Cardiac muscle cell (in vitro differentiated cells and primary cell): ENCODE results near the gene SLIT1. TPM values are rescaled to one million over a fixed set of nuclear protein-coding genes. Genes with fewer than 3 reads are reported as not detected.

Source experiments
- DNase-seq, 2 donors: peaks; one replicate each; pipeline versions ENCODE4 v3.0.0 to v3.0.0-alpha.2; 2010 to 2017; ENCODE audit warnings: low read depth in 1 of 2, low spot score in 1 of 2
- H3K27ac ChIP-seq: fragments of 200-600 bp; sonication (generic); 2 replicates; pipeline ENCODE4 v1.5.1; 2016
- H3K27me3 ChIP-seq: fragments of 200-600 bp; sonication (generic); 2 replicates; pipeline ENCODE4 v1.6.0; 2016; ENCODE audit warnings: control low read depth
- H3K36me3 ChIP-seq: fragments of 200-600 bp; sonication (generic); 2 replicates; pipeline ENCODE4 v1.5.1; 2016; ENCODE audit warnings: control low read depth
- H3K4me1 ChIP-seq: fragments of 200-600 bp; sonication (generic); 2 replicates; pipeline ENCODE4 v1.8.1; 2017; ENCODE audit warnings: low read depth, mild to moderate bottlenecking, mixed run types
- H3K4me3 ChIP-seq: fragments of 200-600 bp; sonication (generic); 2 replicates; pipeline ENCODE4 v1.5.1; 2016; ENCODE audit warnings: mild to moderate bottlenecking
- H3K9me3 ChIP-seq: fragments of 200-600 bp; sonication (generic); 2 replicates; pipeline ENCODE4 v1.5.1; 2017; ENCODE audit warnings: low read depth, mild to moderate bottlenecking, control low read depth
- polyA plus RNA-seq: library from polyadenylated mRNA; unstranded; fragments of >200 nt; fragmentation: Nextera tagmentation; extraction: Ambion mirVana; gene quantifications from 2 replicates; pipeline ENCODE4 v1.2.1, GENCODE V29; 2016
- total RNA-seq: library from RNA; depleted of rRNA; stranded (reverse); fragments of >200 nt; gene quantifications from 2 replicates; pipeline ENCODE4 v1.2.3, GENCODE V29; 2016
- TF ChIP-seq, protein P1 (sequence below): IDR thresholded peaks from 2 replicates; pipeline ENCODE4 v1.5.1; 2012; ENCODE audit warnings: low read depth, mild to moderate bottlenecking, low read length

The SLIT1 gene
- total and polyA plus RNA-seq, 2 experiments from 2014 or later, result 3.3 to 11.0 TPM

DNA sequence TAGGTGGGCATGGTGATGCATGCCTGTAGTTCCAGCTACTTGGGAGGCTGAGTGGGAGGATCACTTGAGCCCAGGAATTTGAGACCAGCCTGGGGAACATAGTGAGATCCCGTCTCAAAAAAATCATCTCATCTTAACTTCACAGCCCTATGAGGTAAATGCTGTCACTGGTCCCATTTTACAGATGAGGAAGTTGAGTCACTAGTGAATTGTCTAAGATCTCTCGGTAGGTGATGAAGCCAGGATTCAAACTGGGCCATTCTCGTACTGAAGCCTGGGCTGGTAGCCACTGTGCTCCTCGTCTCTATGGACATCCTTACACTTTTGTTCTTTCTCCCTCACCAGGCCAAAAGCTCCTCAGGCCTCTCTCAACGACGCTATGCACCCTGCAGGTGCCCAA lies 6.4 kb downstream of the SLIT1 start:
- Histone ChIP-seq H3K4me3 (no peak overlapping the region), H3K27ac (no peak overlapping the region), H3K27me3 (peaks cover 65% of the 10 kb centered on the region), H3K36me3 (no peaks in the 10 kb centered on the region), H3K4me1 (peaks cover 3% of the 10 kb centered on the region), H3K9me3 (no peaks in the 10 kb centered on the region)
- TF ChIP-seq, protein P1, sequence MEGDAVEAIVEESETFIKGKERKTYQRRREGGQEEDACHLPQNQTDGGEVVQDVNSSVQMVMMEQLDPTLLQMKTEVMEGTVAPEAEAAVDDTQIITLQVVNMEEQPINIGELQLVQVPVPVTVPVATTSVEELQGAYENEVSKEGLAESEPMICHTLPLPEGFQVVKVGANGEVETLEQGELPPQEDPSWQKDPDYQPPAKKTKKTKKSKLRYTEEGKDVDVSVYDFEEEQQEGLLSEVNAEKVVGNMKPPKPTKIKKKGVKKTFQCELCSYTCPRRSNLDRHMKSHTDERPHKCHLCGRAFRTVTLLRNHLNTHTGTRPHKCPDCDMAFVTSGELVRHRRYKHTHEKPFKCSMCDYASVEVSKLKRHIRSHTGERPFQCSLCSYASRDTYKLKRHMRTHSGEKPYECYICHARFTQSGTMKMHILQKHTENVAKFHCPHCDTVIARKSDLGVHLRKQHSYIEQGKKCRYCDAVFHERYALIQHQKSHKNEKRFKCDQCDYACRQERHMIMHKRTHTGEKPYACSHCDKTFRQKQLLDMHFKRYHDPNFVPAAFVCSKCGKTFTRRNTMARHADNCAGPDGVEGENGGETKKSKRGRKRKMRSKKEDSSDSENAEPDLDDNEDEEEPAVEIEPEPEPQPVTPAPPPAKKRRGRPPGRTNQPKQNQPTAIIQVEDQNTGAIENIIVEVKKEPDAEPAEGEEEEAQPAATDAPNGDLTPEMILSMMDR, result no peak
- DNase-seq, result no peak

DNA sequence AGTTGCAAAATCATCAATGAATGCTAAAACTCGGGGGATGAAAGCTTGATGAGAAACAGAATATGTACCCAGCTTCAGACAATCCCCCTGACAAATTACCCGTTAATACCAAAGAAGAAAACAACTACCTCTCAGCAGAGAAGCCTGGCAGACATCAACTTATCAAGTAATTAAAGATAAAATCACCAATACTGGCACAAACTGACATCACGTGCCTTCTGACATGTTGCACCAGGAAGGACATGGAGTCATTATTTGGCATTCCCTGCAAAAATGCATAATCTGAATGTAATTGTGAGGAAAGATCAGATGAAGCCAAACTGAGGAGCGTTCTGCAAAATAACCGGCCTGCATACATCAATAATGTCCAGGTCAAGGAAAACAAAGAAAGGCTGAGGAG lies 7.7 kb downstream of the SLIT1 start:
- DNase-seq, result no peak
- H3K27ac ChIP-seq, result no peak overlapping the region
- no peaks in the 10 kb centered on the region for H3K36me3 ChIP-seq
- H3K9me3 ChIP-seq, result no peaks in the 10 kb centered on the region
- peaks cover 53% of the 10 kb centered on the region for H3K27me3 ChIP-seq
- TF ChIP-seq, protein P1, result no peak
- H3K4me1 ChIP-seq, result peaks cover 3% of the 10 kb centered on the region
- no peak overlapping the region for H3K4me3 ChIP-seq

DNA sequence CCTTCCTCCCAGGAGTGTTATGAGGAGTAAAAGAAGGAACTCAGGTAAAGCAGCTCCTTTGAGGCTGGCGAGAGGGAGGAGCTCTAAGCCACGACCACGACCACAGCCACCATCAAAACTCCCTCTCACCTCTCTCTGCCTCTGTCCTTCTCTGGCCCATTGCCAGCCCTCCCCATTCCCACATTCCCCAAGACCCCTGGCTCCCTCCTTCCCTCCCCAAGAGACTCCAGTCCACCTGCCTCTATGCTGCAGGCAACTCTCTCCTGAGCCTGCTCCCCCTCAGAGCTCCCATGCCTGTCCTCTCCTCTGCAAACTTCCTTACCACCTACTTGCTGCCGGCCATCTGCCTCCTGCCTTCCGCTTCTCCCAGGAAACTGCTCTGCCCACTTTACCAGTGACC lies 9.5 kb downstream of the SLIT1 start:
- Histone ChIP-seq H3K9me3 (no peaks in the 10 kb centered on the region), H3K4me1 (peaks cover 3% of the 10 kb centered on the region), H3K27me3 (peaks cover 40% of the 10 kb centered on the region), H3K27ac (no peak overlapping the region), H3K36me3 (no peaks in the 10 kb centered on the region), H3K4me3 (no peak overlapping the region)
- DNase-seq, result no peak
- TF ChIP-seq, protein P1, result no peak

DNA sequence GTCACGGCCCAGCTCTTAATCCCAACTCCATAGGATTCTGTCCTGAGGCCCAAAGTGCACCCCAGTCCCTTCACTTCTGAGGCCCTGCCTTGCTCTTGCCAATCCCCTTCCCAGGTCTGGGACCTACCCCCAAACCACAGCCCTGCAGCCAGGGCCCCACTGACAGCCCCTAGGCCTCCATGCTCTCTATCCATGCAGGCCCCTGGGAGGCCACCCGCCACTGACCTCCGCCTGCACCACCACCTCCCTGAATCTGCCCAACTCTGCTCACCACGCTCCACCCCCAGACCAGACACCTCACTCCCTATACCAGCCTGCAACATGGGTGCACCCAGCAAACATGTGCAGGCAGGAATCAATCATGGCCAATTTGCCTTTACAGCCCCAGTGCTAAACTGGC lies 10.2 kb downstream of the SLIT1 start:
- H3K27me3 ChIP-seq, result peaks cover 33% of the 10 kb centered on the region

DNA sequence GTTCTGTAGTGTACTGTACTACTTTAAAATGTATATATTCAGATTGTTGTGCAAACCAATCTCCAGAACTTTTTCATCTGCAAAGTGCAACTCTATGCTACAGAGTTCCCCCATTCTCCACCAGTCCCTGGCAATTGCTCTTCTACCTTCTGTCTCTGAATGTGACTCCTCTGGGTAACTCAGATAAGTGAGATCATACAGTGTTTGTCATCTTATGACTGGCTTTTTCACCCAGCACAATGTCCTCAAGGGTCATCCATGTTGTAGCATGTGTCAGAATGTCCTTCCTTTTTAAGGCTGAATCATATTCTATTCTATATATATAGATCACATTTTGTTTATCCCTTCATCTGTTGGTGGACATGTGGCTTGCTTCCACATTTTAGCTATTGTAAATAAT lies 10.8 kb downstream of the SLIT1 start:
- Histone ChIP-seq H3K27me3 (peaks cover 27% of the 10 kb centered on the region), H3K36me3 (no peaks in the 10 kb centered on the region), H3K4me3 (no peak overlapping the region), H3K4me1 (peaks cover 3% of the 10 kb centered on the region), H3K9me3 (no peaks in the 10 kb centered on the region), H3K27ac (no peak overlapping the region)
- DNase-seq, result no peak
- TF ChIP-seq, protein P1, result no peak

More for the DNA sequence above, 10.2 kb downstream of the SLIT1 start:
- H3K4me3 ChIP-seq, result no peak overlapping the region
- TF ChIP-seq, protein P1, result no peak
- no peaks in the 10 kb centered on the region for H3K9me3 ChIP-seq
- DNase-seq, result no peak
- no peaks in the 10 kb centered on the region for H3K36me3 ChIP-seq
- peaks cover 3% of the 10 kb centered on the region for H3K4me1 ChIP-seq
- H3K27ac ChIP-seq, result no peak overlapping the region

DNA sequence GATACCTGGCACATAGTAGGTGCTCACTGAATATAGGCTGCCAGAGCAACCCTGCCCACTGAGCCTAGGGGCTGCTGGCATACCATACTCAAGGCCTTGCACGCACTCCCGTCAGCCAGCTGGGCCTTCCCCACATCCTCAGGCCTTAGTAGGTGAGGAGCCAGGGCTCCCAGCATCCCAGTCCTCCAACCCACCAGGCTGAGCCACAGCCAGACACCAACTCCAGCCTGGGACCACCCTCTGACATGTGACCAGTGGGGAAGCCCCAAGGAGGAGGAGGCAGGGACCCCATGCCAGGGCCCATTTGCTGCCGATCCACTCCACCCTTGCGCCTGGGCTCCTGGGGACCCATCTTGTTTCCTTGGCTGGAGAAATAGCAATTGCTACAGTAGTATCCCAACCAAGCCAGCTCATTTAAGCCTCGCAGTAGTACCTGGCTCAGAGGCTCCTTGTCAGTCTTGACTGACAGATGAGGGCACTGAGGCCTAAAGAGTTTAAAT lies 11.4 kb downstream of the SLIT1 start:
- Histone ChIP-seq H3K9me3 (no peaks in the 10 kb centered on the region), H3K36me3 (no peaks in the 10 kb centered on the region), H3K27me3 (peaks cover 21% of the 10 kb centered on the region), H3K4me1 (no peaks in the 10 kb centered on the region), H3K4me3 (no peak overlapping the region), H3K27ac (no peak overlapping the region)
- no peak for DNase-seq
- TF ChIP-seq, protein P1, result no peak
